Measurements from ENCODE around the gene ITPK1. TPM values are rescaled to one million over a fixed set of nuclear protein-coding genes. Genes with fewer than 3 reads are reported as not detected.

The ITPK1 gene
- polyA plus RNA-seq, 4 donors: 98.8 to 153 (median 138) TPM

DNA sequence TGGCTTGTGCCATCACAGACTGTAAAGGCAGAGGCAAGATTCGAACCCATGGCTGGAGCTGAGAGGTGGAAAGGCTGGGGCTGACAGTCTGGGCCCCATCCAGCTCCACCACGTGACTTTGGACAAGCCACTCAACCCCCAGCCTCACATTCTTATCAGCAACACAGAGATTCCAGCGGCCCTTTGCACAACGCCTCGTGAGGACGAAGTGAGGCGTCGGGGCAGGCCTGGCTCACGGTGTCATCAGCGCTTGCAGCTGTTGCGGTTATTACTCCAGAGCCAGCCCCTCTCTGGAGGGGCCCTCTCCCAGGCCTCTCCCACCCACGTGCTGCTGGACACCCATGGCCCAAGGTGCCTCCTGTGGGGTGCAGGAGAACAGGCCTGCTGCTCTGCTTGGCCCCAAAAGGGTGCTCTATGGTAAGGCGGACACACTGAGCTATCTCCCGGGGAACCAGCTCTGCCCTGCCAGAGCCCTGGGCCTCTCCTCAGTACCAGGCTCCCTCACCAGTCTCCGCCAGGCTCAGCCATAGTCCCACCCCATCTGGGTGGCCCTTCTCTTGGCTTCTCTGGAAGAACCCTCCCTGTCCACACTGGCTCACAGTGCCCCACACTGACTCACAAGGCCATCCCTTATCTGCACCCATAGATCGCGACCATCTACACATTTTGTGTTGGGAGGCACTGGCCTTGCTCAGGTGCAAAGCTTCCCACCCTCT is 171.7 kb downstream of the ITPK1 start:
- 89 to 92% (median 91%) methylated on average over 15 to 17 of the region's 17 CpGs for WGBS, 3 donors
- H3K4me1 ChIP-seq (ENCODE audit: control insufficient read depth in 3 of 3, insufficient read depth in 2 of 3, low read depth in 1 of 3, low read length in 2 of 3): no peaks in the 10 kb centered on the region

DNA sequence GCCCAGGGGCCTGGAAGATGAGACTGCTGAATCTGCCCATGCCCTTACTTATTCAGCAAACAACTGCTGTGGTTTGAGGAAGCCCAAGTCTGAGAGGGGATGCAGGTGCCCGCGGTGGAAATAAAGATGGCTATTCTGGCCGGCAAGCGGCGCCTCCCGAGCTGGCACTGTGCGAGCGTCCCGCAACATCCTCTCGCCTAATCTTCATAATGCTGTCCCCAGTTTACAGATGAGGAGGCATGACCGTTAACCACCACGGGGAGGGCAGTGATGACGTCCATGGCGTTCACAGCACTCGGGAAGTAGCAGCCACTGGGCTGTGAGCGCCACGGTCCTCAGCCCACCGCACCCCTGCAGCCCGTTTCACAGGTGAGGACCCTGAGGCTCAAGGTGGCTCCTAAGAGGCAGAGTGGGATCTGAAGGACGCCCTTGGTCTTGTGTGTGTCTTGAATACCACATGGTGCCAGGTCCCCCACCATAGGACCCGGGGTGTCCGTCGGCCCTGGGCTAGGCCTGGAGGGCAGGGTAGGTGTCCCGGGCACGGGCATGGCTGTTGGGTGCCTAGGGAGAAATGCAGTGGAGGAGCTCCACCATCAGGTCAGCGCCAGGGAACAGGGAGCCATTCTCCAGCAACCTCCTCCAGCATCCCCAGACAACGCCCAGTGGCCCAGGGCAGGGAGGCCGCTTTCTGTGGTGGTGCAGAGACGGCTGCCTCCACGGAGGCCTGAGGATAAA is 172.6 kb downstream of the ITPK1 start:
- peaks cover 13 to 98% (median 24%) of the 10 kb centered on the region in 3 donors for H3K36me3 ChIP-seq (ENCODE audit: control insufficient read depth in 3 of 3, insufficient read depth in 2 of 3, low read depth in 1 of 3, low read length in 3 of 3)
- no peak for FAIRE-seq
- DNase-seq: no peak

More for the DNA sequence above, 171.7 kb downstream of the ITPK1 start:
- Histone ChIP-seq H3K9me3 (ENCODE audit: control insufficient read depth in 2 of 2, insufficient read depth in 1 of 2, low read depth in 1 of 2, low read length in 1 of 2) (no peaks in the 10 kb centered on the region), H3K27me3 (ENCODE audit: control insufficient read depth in 3 of 3, insufficient read depth in 3 of 3, low read length in 3 of 3) (no peaks in the 10 kb centered on the region), H3K27ac (ENCODE audit: low read depth in 1 of 3, low read length in 2 of 3) (no peak overlapping the region), H3K36me3 (ENCODE audit: control insufficient read depth in 3 of 3, insufficient read depth in 2 of 3, low read depth in 1 of 3, low read length in 3 of 3) (peaks cover 15 to 98% (median 24%) of the 10 kb centered on the region in 3 donors), H3K4me3 (ENCODE audit: low read depth in 1 of 3, low read length in 3 of 3) (no peak overlapping the region)
- DNase-seq (no peak), FAIRE-seq (no peak)

DNA sequence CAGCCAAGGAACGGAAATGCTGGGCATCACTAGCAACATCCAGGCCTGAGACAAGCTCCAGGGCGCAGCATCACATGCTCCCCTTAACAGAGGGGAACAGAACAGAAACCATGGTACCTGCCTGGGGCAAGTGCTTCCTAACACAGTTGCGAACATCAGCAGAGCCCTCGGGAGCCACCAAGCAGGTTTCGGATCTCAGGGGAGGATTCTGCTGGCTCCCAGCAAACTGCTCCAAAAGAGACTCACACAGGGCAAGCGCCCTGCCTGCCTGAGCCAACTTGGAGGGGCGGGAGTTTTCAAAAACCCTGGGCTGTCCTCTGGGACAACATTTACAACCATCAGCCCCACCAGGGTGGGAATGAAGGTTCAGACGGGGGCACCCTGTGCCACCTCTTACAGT is 173.1 kb downstream of the ITPK1 start:
- FAIRE-seq (no peak), DNase-seq (no peak)
- peaks cover 13 to 97% (median 24%) of the 10 kb centered on the region in 3 donors for H3K36me3 ChIP-seq (ENCODE audit: control insufficient read depth in 3 of 3, insufficient read depth in 2 of 3, low read depth in 1 of 3, low read length in 3 of 3)

More for the DNA sequence above, 172.6 kb downstream of the ITPK1 start:
- WGBS, 3 donors: 93 to 96% (median 95%) methylated on average over 30 of the region's 30 CpGs
- H3K27me3 ChIP-seq (ENCODE audit: control insufficient read depth in 3 of 3, insufficient read depth in 3 of 3, low read length in 3 of 3): no peaks in the 10 kb centered on the region
- H3K4me3 ChIP-seq (ENCODE audit: low read depth in 1 of 3, low read length in 3 of 3): no peak overlapping the region
- no peaks in the 10 kb centered on the region for H3K9me3 ChIP-seq (ENCODE audit: control insufficient read depth in 2 of 2, insufficient read depth in 1 of 2, low read depth in 1 of 2, low read length in 1 of 2)
- no peaks in the 10 kb centered on the region for H3K4me1 ChIP-seq (ENCODE audit: control insufficient read depth in 3 of 3, insufficient read depth in 2 of 3, low read depth in 1 of 3, low read length in 2 of 3)
- H3K27ac ChIP-seq (ENCODE audit: low read depth in 1 of 3, low read length in 2 of 3): no peak overlapping the region

DNA sequence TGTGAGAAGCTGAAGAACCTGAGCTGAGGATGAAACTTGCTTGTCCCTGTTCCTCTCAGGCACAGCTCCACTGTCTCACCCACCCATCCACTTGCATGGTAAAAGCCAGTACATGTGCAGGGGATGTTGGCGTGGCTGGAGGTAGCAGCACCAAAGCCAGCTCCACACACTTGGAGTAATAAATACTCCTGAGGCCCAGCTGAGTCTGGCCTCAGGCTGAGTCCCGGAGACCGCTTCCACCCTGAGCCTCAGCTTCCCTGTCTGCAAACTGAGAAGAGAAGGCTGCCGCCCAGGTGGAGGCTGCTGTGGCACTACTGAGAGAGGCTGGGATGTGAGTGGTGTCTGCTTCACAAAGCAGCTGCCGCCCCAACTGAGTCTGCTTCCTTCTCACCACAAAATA is 173.6 kb downstream of the ITPK1 start:
- Histone ChIP-seq H3K27me3 (ENCODE audit: control insufficient read depth in 3 of 3, insufficient read depth in 3 of 3, low read length in 3 of 3) (no peaks in the 10 kb centered on the region), H3K27ac (ENCODE audit: low read depth in 1 of 3, low read length in 2 of 3) (no peak overlapping the region), H3K4me3 (ENCODE audit: low read depth in 1 of 3, low read length in 3 of 3) (no peak overlapping the region), H3K36me3 (ENCODE audit: control insufficient read depth in 3 of 3, insufficient read depth in 2 of 3, low read depth in 1 of 3, low read length in 3 of 3) (peaks cover 14 to 97% (median 24%) of the 10 kb centered on the region in 3 donors), H3K9me3 (ENCODE audit: control insufficient read depth in 2 of 2, insufficient read depth in 1 of 2, low read depth in 1 of 2, low read length in 1 of 2) (no peaks in the 10 kb centered on the region), H3K4me1 (ENCODE audit: control insufficient read depth in 3 of 3, insufficient read depth in 2 of 3, low read depth in 1 of 3, low read length in 2 of 3) (no peaks in the 10 kb centered on the region)
- DNase-seq: no peak
- no peak for FAIRE-seq
- WGBS, 3 donors: 91 to 100% (median 98%) methylated on average over 5 of the region's 5 CpGs

More for the DNA sequence above, 173.1 kb downstream of the ITPK1 start:
- Histone ChIP-seq H3K4me3 (ENCODE audit: low read depth in 1 of 3, low read length in 3 of 3) (no peak overlapping the region), H3K4me1 (ENCODE audit: control insufficient read depth in 3 of 3, insufficient read depth in 2 of 3, low read depth in 1 of 3, low read length in 2 of 3) (no peaks in the 10 kb centered on the region), H3K27ac (ENCODE audit: low read depth in 1 of 3, low read length in 2 of 3) (no peak overlapping the region), H3K27me3 (ENCODE audit: control insufficient read depth in 3 of 3, insufficient read depth in 3 of 3, low read length in 3 of 3) (no peaks in the 10 kb centered on the region), H3K9me3 (ENCODE audit: control insufficient read depth in 2 of 2, insufficient read depth in 1 of 2, low read depth in 1 of 2, low read length in 1 of 2) (no peaks in the 10 kb centered on the region)
- 94 to 96% (median 95%) methylated on average over 8 of the region's 8 CpGs for WGBS, 3 donors

DNA sequence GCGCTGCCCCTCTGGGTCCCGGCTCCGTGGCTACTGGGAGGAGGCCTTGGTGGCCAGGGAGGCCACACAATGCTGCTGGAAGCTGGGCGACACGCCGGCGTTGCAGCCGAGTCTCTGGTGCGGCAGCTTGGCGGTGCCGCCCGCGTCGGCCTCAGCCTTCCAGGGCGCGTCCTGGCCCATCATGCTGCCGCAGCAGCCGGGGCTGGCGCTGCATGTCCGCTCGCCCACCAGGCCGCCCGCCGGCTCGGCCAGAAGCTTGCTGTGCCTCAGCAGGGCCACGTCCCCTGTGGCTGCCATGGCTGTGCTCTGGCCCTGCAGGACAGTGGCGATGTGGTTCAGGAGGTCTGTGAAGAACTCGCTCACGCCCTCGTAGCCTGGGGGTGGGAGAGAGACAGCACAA is 174.2 kb downstream of the ITPK1 start:
- 96 to 97% (median 96%) methylated on average over 30 of the region's 30 CpGs for WGBS, 3 donors
- no peak overlapping the region for H3K4me3 ChIP-seq (ENCODE audit: low read depth in 1 of 3, low read length in 3 of 3)
- no peaks in the 10 kb centered on the region for H3K27me3 ChIP-seq (ENCODE audit: control insufficient read depth in 3 of 3, insufficient read depth in 3 of 3, low read length in 3 of 3)
- no peak overlapping the region for H3K27ac ChIP-seq (ENCODE audit: low read depth in 1 of 3, low read length in 2 of 3)
- FAIRE-seq (no peak), DNase-seq (no peak)
- H3K9me3 ChIP-seq (ENCODE audit: control insufficient read depth in 2 of 2, insufficient read depth in 1 of 2, low read depth in 1 of 2, low read length in 1 of 2): no peaks in the 10 kb centered on the region
- H3K36me3 ChIP-seq (ENCODE audit: control insufficient read depth in 3 of 3, insufficient read depth in 2 of 3, low read depth in 1 of 3, low read length in 3 of 3): peaks cover 17 to 97% (median 24%) of the 10 kb centered on the region in 3 donors
- H3K4me1 ChIP-seq (ENCODE audit: control insufficient read depth in 3 of 3, insufficient read depth in 2 of 3, low read depth in 1 of 3, low read length in 2 of 3): no peaks in the 10 kb centered on the region

DNA sequence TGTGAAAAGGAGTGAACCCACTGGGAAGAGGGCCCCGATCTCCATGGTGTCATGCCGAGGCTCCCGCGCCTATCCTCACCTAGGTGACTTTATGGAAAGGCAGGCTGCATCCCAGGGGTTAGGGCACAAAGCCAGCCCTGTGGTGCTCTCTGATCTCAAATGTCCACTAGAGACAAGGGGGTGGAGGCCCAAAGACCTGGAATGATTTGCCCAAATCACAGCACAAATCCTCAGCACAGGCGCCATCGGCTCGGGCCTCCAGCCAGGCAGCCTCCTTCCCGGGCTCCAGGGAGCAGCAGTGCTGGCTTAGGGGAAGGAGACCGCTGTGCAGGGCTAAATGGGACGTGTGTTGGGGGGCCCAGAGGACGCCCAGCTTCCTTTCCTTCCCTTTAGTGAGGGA is 175.2 kb downstream of the ITPK1 start:
- Histone ChIP-seq H3K4me3 (ENCODE audit: low read depth in 1 of 3, low read length in 3 of 3) (no peak overlapping the region), H3K4me1 (ENCODE audit: control insufficient read depth in 3 of 3, insufficient read depth in 2 of 3, low read depth in 1 of 3, low read length in 2 of 3) (no peaks in the 10 kb centered on the region), H3K9me3 (ENCODE audit: control insufficient read depth in 2 of 2, insufficient read depth in 1 of 2, low read depth in 1 of 2, low read length in 1 of 2) (no peaks in the 10 kb centered on the region), H3K27me3 (ENCODE audit: control insufficient read depth in 3 of 3, insufficient read depth in 3 of 3, low read length in 3 of 3) (no peaks in the 10 kb centered on the region), H3K36me3 (ENCODE audit: control insufficient read depth in 3 of 3, insufficient read depth in 2 of 3, low read depth in 1 of 3, low read length in 3 of 3) (peaks cover 17 to 97% (median 26%) of the 10 kb centered on the region in 3 donors), H3K27ac (ENCODE audit: low read depth in 1 of 3, low read length in 2 of 3) (no peak overlapping the region)
- WGBS, 3 donors: 86 to 96% (median 91%) methylated on average over 8 to 11 of the region's 11 CpGs
- FAIRE-seq (no peak), DNase-seq (no peak)

DNA sequence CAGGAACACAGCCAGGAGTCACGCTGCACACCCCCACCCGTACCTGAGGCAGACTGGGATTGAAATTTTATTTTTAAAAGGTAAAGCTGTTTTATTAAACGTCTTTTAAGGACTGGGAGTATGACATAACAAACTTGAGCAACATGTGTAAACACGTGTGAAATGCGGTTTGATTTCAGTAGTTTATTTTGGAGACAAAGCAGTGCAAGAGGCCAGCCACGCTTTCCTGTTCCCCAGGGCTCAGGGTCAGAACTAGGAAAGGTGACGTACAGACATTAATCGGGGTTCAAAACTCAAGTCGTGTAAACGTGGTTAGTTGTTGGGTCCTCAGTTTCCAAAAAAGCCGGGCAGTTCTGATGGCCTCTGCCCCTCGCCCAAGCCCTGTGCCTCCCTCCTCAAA is 176.0 kb downstream of the ITPK1 start:
- WGBS, 3 donors: 89 to 95% (median 90%) methylated on average over 12 of the region's 12 CpGs
- FAIRE-seq (no peak), DNase-seq (no peak)
- peaks cover 14 to 93% (median 21%) of the 10 kb centered on the region in 3 donors for H3K36me3 ChIP-seq (ENCODE audit: control insufficient read depth in 3 of 3, insufficient read depth in 2 of 3, low read depth in 1 of 3, low read length in 3 of 3)
- H3K27me3 ChIP-seq (ENCODE audit: control insufficient read depth in 3 of 3, insufficient read depth in 3 of 3, low read length in 3 of 3): no peaks in the 10 kb centered on the region
- H3K27ac ChIP-seq (ENCODE audit: low read depth in 1 of 3, low read length in 2 of 3): no peak overlapping the region
- no peak overlapping the region for H3K4me3 ChIP-seq (ENCODE audit: low read depth in 1 of 3, low read length in 3 of 3)
- no peaks in the 10 kb centered on the region for H3K4me1 ChIP-seq (ENCODE audit: control insufficient read depth in 3 of 3, insufficient read depth in 2 of 3, low read depth in 1 of 3, low read length in 2 of 3)
- no peaks in the 10 kb centered on the region for H3K9me3 ChIP-seq (ENCODE audit: control insufficient read depth in 2 of 2, insufficient read depth in 1 of 2, low read depth in 1 of 2, low read length in 1 of 2)

DNA sequence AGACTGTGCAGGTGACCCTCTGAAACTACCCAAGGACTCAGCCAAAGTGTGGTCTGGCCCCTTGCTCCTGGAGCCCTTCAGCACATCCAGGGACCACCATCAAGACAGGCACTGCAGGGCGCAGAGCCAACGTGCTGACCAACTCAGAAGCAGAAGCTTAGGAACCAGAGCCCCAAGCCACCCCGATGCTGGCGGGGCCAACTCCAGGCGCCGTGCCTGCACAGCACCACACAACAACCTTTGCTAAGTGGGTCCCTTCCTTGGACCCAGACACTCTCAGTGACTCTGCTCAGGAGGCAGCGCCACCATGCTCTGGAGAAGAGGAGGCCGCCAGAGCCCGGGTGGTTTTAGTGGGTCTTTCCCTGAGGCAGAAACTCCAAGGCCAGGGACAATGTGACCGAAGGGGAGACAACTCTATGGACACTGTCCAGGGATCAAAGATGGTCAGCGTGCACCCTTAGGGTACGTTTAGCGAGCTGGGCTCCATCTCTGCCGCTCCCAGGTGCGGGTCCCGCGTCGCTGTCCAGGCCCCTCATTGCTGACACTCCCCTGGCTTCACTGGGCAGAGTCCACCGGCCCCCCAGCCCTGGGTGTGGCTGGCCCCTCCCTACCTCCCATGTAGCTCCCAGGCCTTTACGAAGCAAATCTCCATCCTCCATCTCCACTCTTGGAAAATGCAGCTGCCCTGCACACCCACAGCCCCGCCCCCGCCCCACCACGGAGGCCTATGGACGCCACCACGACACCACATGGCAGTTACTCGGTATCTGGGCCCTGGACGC is 176.6 kb downstream of the ITPK1 start:
- WGBS, 3 donors: 91 to 93% (median 91%) methylated on average over 27 of the region's 27 CpGs
- H3K9me3 ChIP-seq (ENCODE audit: control insufficient read depth in 2 of 2, insufficient read depth in 1 of 2, low read depth in 1 of 2, low read length in 1 of 2): no peaks in the 10 kb centered on the region
- H3K27me3 ChIP-seq (ENCODE audit: control insufficient read depth in 3 of 3, insufficient read depth in 3 of 3, low read length in 3 of 3): no peaks in the 10 kb centered on the region
- H3K36me3 ChIP-seq (ENCODE audit: control insufficient read depth in 3 of 3, insufficient read depth in 2 of 3, low read depth in 1 of 3, low read length in 3 of 3): peaks cover 14 to 87% (median 15%) of the 10 kb centered on the region in 3 donors
- no peaks in the 10 kb centered on the region for H3K4me1 ChIP-seq (ENCODE audit: control insufficient read depth in 3 of 3, insufficient read depth in 2 of 3, low read depth in 1 of 3, low read length in 2 of 3)
- no peak overlapping the region for H3K4me3 ChIP-seq (ENCODE audit: low read depth in 1 of 3, low read length in 3 of 3)
- DNase-seq (no peak), FAIRE-seq (no peak)
- H3K27ac ChIP-seq (ENCODE audit: low read depth in 1 of 3, low read length in 2 of 3): no peak overlapping the region

Data from small intestine (tissue), 7 donors.